K562 (cell line): ENCODE results near the gene CDIPT.

Experiments
- POLR2AphosphoS5 ChIP-seq: IDR thresholded peaks from 2 replicates; pipeline ENCODE4 v1.6.1; 2011; ENCODE audit warnings: mild to moderate bottlenecking, low read depth, low read length, moderate library complexity; ENCODE audit not compliant: control insufficient read depth, insufficient read depth
- ZBTB49 ChIP-seq: sonication (generic); formaldehyde crosslinking; IDR thresholded peaks from 2 replicates; pipeline ENCODE4 v1.8.0; 2022; ENCODE audit warnings: missing genetic modification reagents, mild to moderate bottlenecking, borderline replicate concordance

GRCh38 chr16:29848420-29849297 lies 14.4 kb downstream of the CDIPT start:
- no peak for TF ChIP-seq ZBTB49 (CRISPR knock-in tag)
- no peak for TF ChIP-seq POLR2AphosphoS5
